GM10266 (cell line): ENCODE results near the gene LYPD5.
"Not testable (repeated sequence)": the region's sequence is repeated elsewhere in the genome, so short reads cannot be mapped to it uniquely, and the experiment has no call there.

ENCODE experiments used
- DNase-seq: peaks from one replicate; pipeline ENCODE4 v3.0.0; 2012; ENCODE audit errors: extremely low spot score
- CTCF ChIP-seq: IDR thresholded peaks from 2 replicates; pipeline ENCODE4 v1.5.1; 2012; ENCODE audit warnings: mild to moderate bottlenecking, low read depth; ENCODE audit not compliant: control insufficient read depth, insufficient read depth; ENCODE audit errors: missing control alignments

LYPD5 gene

GRCh38 chr19:43775299-43775890 is 26.9 kb downstream of the LYPD5 start:
- no peak for TF ChIP-seq CTCF

DNA sequence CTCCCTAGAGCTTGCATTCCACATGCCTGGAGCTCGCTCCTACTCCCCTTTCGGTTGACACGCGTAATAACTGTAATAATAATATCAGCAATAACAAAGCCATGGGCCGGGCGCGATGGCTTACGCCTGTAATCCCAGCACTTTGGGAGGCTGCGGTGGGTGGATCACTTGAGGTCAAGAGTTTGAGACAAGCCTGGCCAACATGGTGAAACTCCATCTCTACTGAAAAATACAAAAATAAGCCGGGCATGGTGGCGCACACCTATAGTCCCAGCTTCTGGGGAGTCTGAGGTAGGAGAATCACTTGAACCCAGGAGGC is 27.3 kb downstream of the LYPD5 start:
- DNase-seq, result not testable (repeated sequence)

More at GRCh38 chr19:43775299-43775890, 26.9 kb downstream of the LYPD5 start:
- no peak for DNase-seq

DNA sequence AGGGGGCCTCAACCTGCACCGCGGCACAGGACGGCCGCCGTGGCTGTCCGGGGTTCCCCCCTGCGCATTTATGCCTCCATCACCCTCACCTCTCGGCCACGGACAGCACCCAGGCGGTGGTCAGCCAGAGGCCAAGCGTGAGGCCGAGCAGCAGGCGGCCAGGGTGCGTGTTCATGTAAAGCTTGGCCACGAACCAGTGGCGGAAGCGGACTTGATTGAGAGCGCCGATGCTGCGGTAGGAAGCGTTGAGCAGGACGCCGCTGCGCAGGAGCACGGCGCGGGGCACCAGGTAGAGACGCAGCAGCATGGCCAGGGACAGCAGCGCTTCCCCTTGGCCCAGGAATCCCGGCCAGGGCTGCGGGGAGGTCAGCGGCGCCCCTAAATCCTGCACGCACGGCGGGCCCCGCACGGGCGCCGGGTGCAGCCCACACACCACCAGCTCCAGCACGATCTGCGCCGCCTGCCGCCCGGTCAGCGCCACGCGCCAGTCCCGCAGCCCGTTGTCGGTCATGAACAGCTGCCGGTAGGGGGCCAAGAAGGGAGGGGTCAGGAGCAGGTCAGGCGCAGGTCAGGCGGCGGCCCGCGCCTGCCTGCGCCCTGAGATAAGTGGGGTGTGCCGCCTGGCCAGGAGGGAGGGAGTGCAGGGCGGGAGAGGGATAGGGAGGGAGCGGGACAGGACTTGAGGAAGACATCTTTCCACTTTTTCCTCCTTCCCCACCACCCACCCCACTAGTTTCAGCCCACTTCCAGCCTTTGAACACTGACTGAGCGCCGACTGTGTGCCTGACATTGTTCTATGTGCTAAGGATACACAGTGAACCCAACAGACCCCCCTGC is 27.9 kb downstream of the LYPD5 start:
- no peak for DNase-seq
- TF ChIP-seq CTCF, result no peak

DNA sequence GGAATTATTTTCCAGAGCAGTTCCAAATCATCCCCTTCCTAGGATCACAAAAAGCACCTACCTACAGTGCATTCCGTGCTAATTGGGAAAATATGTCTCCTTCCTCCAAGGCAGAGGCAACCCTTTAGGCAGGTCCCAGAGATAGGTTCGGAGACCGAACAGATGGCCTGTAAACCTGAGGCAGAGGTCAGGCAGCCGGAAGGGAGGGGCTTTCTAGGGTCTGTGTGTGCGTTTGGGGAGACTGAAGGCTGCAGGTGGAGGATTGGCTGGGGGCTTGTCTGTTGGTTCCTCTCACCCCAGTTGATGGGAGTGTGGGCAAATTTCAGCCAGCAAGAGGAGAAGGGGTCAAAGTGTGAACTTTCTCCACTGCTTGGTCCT is 28.5 kb downstream of the LYPD5 start:
- no peak for TF ChIP-seq CTCF
- DNase-seq, result no peak

DNA sequence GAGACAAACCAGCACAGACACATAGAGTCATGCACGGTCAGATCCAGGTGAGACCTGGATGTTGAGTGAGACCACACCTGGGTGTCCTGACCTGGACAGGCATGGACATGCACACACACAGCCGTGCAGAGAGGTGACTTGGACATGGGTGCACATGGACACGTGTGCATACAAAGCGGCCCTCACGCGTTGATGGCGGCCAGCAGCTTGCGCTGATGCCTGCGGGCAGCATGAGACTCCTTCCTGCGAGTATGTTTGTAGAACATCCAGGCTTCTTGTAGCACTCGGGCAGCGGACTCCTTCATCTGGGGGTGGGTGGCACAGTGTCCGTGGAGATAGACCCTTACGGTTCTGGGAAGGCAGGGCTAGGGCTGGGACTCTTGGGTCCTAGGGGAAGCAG is 33.0 kb downstream of the LYPD5 start:
- no peak for DNase-seq
- TF ChIP-seq CTCF, result no peak

- DNase-seq, result no peak
- no peak for TF ChIP-seq CTCF
These were observed 33.8 kb downstream of the LYPD5 start for GRCh38 chr19:43768273-43769050.

GRCh38 chr19:43767818-43768217 is 34.4 kb downstream of the LYPD5 start:
- no peak for TF ChIP-seq CTCF
- no peak for DNase-seq
